Vagina (tissue), 2 donors: ENCODE measurements around the gene NOTCH4.

Experiments used
- POLR2AphosphoS5 ChIP-seq, 2 donors: sonication (generic); formaldehyde crosslinking; IDR thresholded peaks; one replicate each; pipeline ENCODE4 v1.9.0; 2017; ENCODE audit warnings: antibody characterized with exemption in 2 of 2, mild to moderate bottlenecking in 2 of 2, low read depth in 1 of 2; ENCODE audit not compliant: insufficient read depth in 1 of 2
- TF ChIP-seq, protein P1 (sequence below), 3 experiments: fragments of 450-650 bp in 2 of 3; fragments of 200-600 bp in 1 of 3; sonication (generic) in 1 of 3; IDR thresholded peaks; one replicate each; pipeline ENCODE4 v1.5.1; 2017 to 2019; ENCODE audit warnings: antibody characterized with exemption in 3 of 3, mild to moderate bottlenecking in 2 of 3, moderate library complexity in 2 of 3

DNA sequence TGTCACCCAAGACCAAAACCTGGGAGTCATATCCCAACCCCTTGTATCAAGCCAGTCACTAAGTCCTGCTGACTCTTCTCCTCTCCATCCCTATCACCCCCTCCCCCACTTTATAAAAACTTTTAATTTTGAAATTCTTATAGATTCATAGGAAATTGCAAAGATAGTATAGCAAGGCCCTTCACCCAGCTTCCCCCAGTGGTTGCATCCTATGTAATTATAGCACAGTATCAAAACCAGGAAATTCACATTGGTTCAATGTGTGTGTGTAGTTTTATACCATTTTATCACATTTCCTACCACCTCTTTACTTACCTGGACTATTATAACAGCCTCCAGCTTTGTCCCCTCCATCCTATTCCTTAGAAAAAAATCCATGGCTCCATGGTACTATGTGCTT, 65.8 kb downstream of the NOTCH4 start:
- TF ChIP-seq, protein P1, sequence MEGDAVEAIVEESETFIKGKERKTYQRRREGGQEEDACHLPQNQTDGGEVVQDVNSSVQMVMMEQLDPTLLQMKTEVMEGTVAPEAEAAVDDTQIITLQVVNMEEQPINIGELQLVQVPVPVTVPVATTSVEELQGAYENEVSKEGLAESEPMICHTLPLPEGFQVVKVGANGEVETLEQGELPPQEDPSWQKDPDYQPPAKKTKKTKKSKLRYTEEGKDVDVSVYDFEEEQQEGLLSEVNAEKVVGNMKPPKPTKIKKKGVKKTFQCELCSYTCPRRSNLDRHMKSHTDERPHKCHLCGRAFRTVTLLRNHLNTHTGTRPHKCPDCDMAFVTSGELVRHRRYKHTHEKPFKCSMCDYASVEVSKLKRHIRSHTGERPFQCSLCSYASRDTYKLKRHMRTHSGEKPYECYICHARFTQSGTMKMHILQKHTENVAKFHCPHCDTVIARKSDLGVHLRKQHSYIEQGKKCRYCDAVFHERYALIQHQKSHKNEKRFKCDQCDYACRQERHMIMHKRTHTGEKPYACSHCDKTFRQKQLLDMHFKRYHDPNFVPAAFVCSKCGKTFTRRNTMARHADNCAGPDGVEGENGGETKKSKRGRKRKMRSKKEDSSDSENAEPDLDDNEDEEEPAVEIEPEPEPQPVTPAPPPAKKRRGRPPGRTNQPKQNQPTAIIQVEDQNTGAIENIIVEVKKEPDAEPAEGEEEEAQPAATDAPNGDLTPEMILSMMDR (IDR thresholded peaks at IDR 0.05), result no peak
- TF ChIP-seq POLR2AphosphoS5 (IDR thresholded peaks at IDR 0.05; ENCODE audit: insufficient read depth in 1 of 2, low read depth in 1 of 2), result no peak
